A549 (cell line): ENCODE data around the gene MCOLN2.

ENCODE experiments used
- CEBPB ChIP-seq, 2 experiments: fragments of >200 bp in 1 of 2; sonication (Bioruptor Twin) in 1 of 2; formaldehyde crosslinking in 1 of 2; IDR thresholded peaks; 2 replicates each; pipeline ENCODE4 v1.6.1; 2012 to 2016
- CTCF ChIP-seq: fragments of >200 bp; sonication (Bioruptor Twin); formaldehyde crosslinking; IDR thresholded peaks from 3 replicates; pipeline ENCODE4 v1.5.1; 2016
- E2F6 ChIP-seq: IDR thresholded peaks from 2 replicates; pipeline ENCODE4 v1.6.1; 2012; ENCODE audit warnings: low read depth, borderline replicate concordance
- FOSL2 ChIP-seq, 2 experiments: fragments of 450-650 bp in 1 of 2; fragments of >200 bp in 1 of 2; sonication (Bioruptor Twin) in 1 of 2; formaldehyde crosslinking; IDR thresholded peaks; 2 replicates each; pipeline versions ENCODE4 v1.5.0 to v1.6.1; 2016 to 2020; ENCODE audit warnings: mild to moderate bottlenecking in 1 of 2, moderate library complexity in 1 of 2
- HOXA7 ChIP-seq: fragments of 250-450 bp; sonication (Bioruptor Pico); IDR thresholded peaks from 2 replicates; pipeline ENCODE4 v1.5.0; 2020; ENCODE audit warnings: mild to moderate bottlenecking, moderate library complexity
- JUN ChIP-seq, 2 experiments: fragments of >200 bp; sonication (Bioruptor Twin); formaldehyde crosslinking; IDR thresholded peaks; 2 replicates in 1 of 2; 3 replicates in 1 of 2; pipeline ENCODE4 v1.6.1; 2016 to 2017
- MAX ChIP-seq: IDR thresholded peaks from 2 replicates; pipeline ENCODE4 v1.6.1; 2012
- POLR2A ChIP-seq: IDR thresholded peaks from 2 replicates; pipeline ENCODE4 v1.6.1; 2012; ENCODE audit warnings: mild to moderate bottlenecking, low read length
- RAD21 ChIP-seq, 2 experiments: fragments of >200 bp in 1 of 2; sonication (Bioruptor Twin) in 1 of 2; formaldehyde crosslinking in 1 of 2; IDR thresholded peaks in 1 of 2; conservative IDR thresholded peaks in 1 of 2; 2 replicates in 1 of 2; 3 replicates in 1 of 2; pipeline ENCODE4 v1.6.1; 2012 to 2018; ENCODE audit warnings: inconsistent platforms in 1 of 2
- SMC3 ChIP-seq: fragments of >200 bp; sonication (Bioruptor Twin); formaldehyde crosslinking; IDR thresholded peaks from 3 replicates; pipeline ENCODE4 v1.6.1; 2018; ENCODE audit warnings: inconsistent platforms
- SREBF2 ChIP-seq: fragments of 450-650 bp; IDR thresholded peaks from 2 replicates; pipeline ENCODE4 v1.6.1; 2014; ENCODE audit warnings: mild to moderate bottlenecking, moderate library complexity
- TFCP2L1 ChIP-seq: fragments of 250-450 bp; sonication (Bioruptor Pico); IDR thresholded peaks from 2 replicates; pipeline ENCODE4 v1.5.0; 2021; ENCODE audit warnings: mild to moderate bottlenecking
- USF2 ChIP-seq: fragments of 450-650 bp; IDR thresholded peaks from 2 replicates; pipeline ENCODE4 v1.6.1; 2014; ENCODE audit warnings: antibody characterized with exemption

GRCh38 chr1:84890566-84890965 lies 106.3 kb downstream of the MCOLN2 start:
- TF ChIP-seq CTCF (no peak), JUN (IDR thresholded peaks at IDR 0.05) (no peak), CEBPB (IDR thresholded peaks at IDR 0.05) (no peak), POLR2A (no peak), SREBF2 (no peak), E2F6 (no peak), RAD21 (conservative IDR thresholded peaks at IDR 0.05 in 1 of 2, IDR thresholded peaks at IDR 0.05 in 1 of 2) (no peak), HOXA7 (CRISPR knock-in tag) (no peak), USF2 (no peak), SMC3 (no peak), FOSL2 (IDR thresholded peaks at IDR 0.05) (no peak), FOSL2 (CRISPR knock-in tag; IDR thresholded peaks at IDR 0.05) (no peak), MAX (no peak), TFCP2L1 (no peak)
